H9 (cell line): Measurements from ENCODE around the gene PLA2G5. TPM values are rescaled to one million over a fixed set of nuclear protein-coding genes. Genes with fewer than 3 reads are reported as not detected.

Source experiments
- DNase-seq: peaks from one replicate; pipeline ENCODE4 v3.0.0-alpha.2; 2017
- H2AFZ ChIP-seq: one replicate; pipeline ENCODE4 v1.6.1; 2013; ENCODE audit warnings: mild to moderate bottlenecking, low read length, control low read depth, moderate library complexity
- H2AK5ac ChIP-seq: 2 replicates; pipeline ENCODE4 v1.6.1; 2013; ENCODE audit warnings: low read length, control low read depth, mixed read lengths; ENCODE audit not compliant: insufficient read length
- H2BK120ac ChIP-seq: one replicate; pipeline ENCODE4 v1.6.1; 2013; ENCODE audit warnings: low read depth, mild to moderate bottlenecking, low read length, control low read depth, inconsistent platforms; ENCODE audit not compliant: poor library complexity, severe bottlenecking
- H2BK12ac ChIP-seq: 2 replicates; pipeline ENCODE4 v1.6.1; 2013; ENCODE audit warnings: low read length, control low read depth, mixed read lengths, low read depth; ENCODE audit not compliant: insufficient read length
- H2BK15ac ChIP-seq: 2 replicates; pipeline ENCODE4 v1.6.1; 2013; ENCODE audit warnings: low read depth, low read length, control low read depth
- H2BK20ac ChIP-seq: one replicate; pipeline ENCODE4 v1.6.1; 2013; ENCODE audit warnings: low read depth, mild to moderate bottlenecking, low read length, control low read depth, inconsistent platforms; ENCODE audit not compliant: poor library complexity, severe bottlenecking
- H2BK5ac ChIP-seq: 2 replicates; pipeline ENCODE4 v1.6.1; 2013; ENCODE audit warnings: low read length, control low read depth, mixed read lengths; ENCODE audit not compliant: insufficient read length
- H3K14ac ChIP-seq: 2 replicates; pipeline ENCODE4 v1.6.1; 2013; ENCODE audit warnings: low read length, control low read depth; ENCODE audit not compliant: insufficient read depth
- H3K18ac ChIP-seq: 2 replicates; pipeline ENCODE4 v1.6.1; 2013; ENCODE audit warnings: low read depth, mild to moderate bottlenecking, mixed read lengths, low read length, control low read depth; ENCODE audit not compliant: insufficient read length
- H3K23ac ChIP-seq: 2 replicates; pipeline ENCODE4 v1.6.1; 2013; ENCODE audit warnings: low read length, control low read depth, mixed read lengths, low read depth; ENCODE audit not compliant: insufficient read length
- H3K23me2 ChIP-seq: 2 replicates; pipeline ENCODE4 v1.6.1; 2013; ENCODE audit warnings: low read depth, mild to moderate bottlenecking, mixed read lengths, low read length, control low read depth; ENCODE audit not compliant: insufficient read length, poor library complexity, severe bottlenecking
- H3K27ac ChIP-seq: 2 replicates; pipeline ENCODE4 v1.5.1; 2013; ENCODE audit warnings: low read length, control low read depth, mixed read lengths, low read depth; ENCODE audit not compliant: insufficient read length
- H3K27me3 ChIP-seq: 2 replicates; pipeline ENCODE4 v1.6.1; 2013; ENCODE audit warnings: low read length, control low read depth, inconsistent platforms; ENCODE audit not compliant: insufficient read depth
- H3K4ac ChIP-seq: 2 replicates; pipeline ENCODE4 v1.6.1; 2013; ENCODE audit warnings: low read depth, mild to moderate bottlenecking, control low read depth, inconsistent platforms, low read length, moderate library complexity
- H3K4me1 ChIP-seq: 2 replicates; pipeline ENCODE4 v1.6.1; 2013; ENCODE audit warnings: low read length, control low read depth, inconsistent platforms; ENCODE audit not compliant: insufficient read depth
- H3K4me2 ChIP-seq: 2 replicates; pipeline ENCODE4 v1.6.1; 2013; ENCODE audit warnings: low read length, control low read depth, mixed read lengths; ENCODE audit not compliant: insufficient read length, insufficient read depth
- H3K56ac ChIP-seq: 2 replicates; pipeline ENCODE4 v1.6.1; 2013; ENCODE audit warnings: low read depth, mild to moderate bottlenecking, mixed read lengths, low read length, control low read depth; ENCODE audit not compliant: insufficient read length
- H3K79me1 ChIP-seq: 2 replicates; pipeline ENCODE4 v1.6.1; 2013; ENCODE audit warnings: low read depth, mild to moderate bottlenecking, moderate library complexity, low read length, control low read depth, inconsistent platforms; ENCODE audit not compliant: insufficient read depth, poor library complexity, severe bottlenecking
- H3K79me2 ChIP-seq: 2 replicates; pipeline ENCODE4 v1.6.1; 2013; ENCODE audit warnings: low read length, control low read depth, inconsistent platforms; ENCODE audit not compliant: insufficient read depth
- H3K9ac ChIP-seq: 2 replicates; pipeline ENCODE4 v1.6.1; 2013; ENCODE audit warnings: low read length, control low read depth, mixed read lengths; ENCODE audit not compliant: insufficient read length; ENCODE audit errors: extremely low read depth
- H3K9me3 ChIP-seq: one replicate; pipeline ENCODE4 v1.6.1; 2013; ENCODE audit warnings: low read depth, low read length, inconsistent platforms; ENCODE audit not compliant: control insufficient read depth
- H3T11ph ChIP-seq: one replicate; pipeline ENCODE4 v1.6.1; 2013; ENCODE audit warnings: mild to moderate bottlenecking, low read length, control low read depth, inconsistent platforms
- H4K20me1 ChIP-seq: one replicate; pipeline ENCODE4 v1.6.1; 2013; ENCODE audit not compliant: control insufficient read depth, insufficient read length, insufficient read depth
- H4K5ac ChIP-seq: 2 replicates; pipeline ENCODE4 v1.6.1; 2013; ENCODE audit warnings: low read depth, mild to moderate bottlenecking, mixed read lengths, low read length, control low read depth; ENCODE audit not compliant: insufficient read length
- H4K8ac ChIP-seq: replicated peaks from 2 replicates; pipeline ENCODE4 v1.6.1; 2013; ENCODE audit warnings: low read length, control low read depth, mixed read lengths, low read depth; ENCODE audit not compliant: insufficient read length
- H4K91ac ChIP-seq: 2 replicates; pipeline ENCODE4 v1.6.1; 2013; ENCODE audit warnings: low read depth, mild to moderate bottlenecking, moderate library complexity, mixed read lengths, low read length, control low read depth; ENCODE audit not compliant: insufficient read length
- H3K27ac Mint-ChIP-seq, 3 experiments: 2 replicates in 2 of 3; 3 replicates in 1 of 3; pipeline ENCODE4 v1.8.0; 2020 to 2021; ENCODE audit warnings: mixed read lengths in 3 of 3, mild to moderate bottlenecking in 1 of 3, moderate library complexity in 1 of 3
- H3K27me3 Mint-ChIP-seq: 2 replicates; pipeline ENCODE4 v1.8.0; 2021; ENCODE audit warnings: low read depth, mild to moderate bottlenecking, moderate library complexity, mixed read lengths
- H3K36me3 Mint-ChIP-seq, 3 experiments: 2 replicates in 2 of 3; 3 replicates in 1 of 3; pipeline ENCODE4 v1.8.0; 2020 to 2021; ENCODE audit warnings: low read depth in 3 of 3, mixed read lengths in 3 of 3; ENCODE audit not compliant: insufficient read depth in 1 of 3
- H3K4me1 Mint-ChIP-seq, 2 experiments: 2 replicates each; pipeline ENCODE4 v1.8.0; 2020; ENCODE audit warnings: mixed read lengths in 2 of 2
- H3K4me3 Mint-ChIP-seq, 2 experiments: 2 replicates in 1 of 2; 3 replicates in 1 of 2; pipeline ENCODE4 v1.8.0; 2020 to 2021; ENCODE audit warnings: mild to moderate bottlenecking in 2 of 2, mixed read lengths in 2 of 2, moderate library complexity in 1 of 2
- H3K9me3 Mint-ChIP-seq, 2 experiments: 2 replicates in 1 of 2; 3 replicates in 1 of 2; pipeline ENCODE4 v1.8.0; 2020; ENCODE audit warnings: mild to moderate bottlenecking in 2 of 2, mixed read lengths in 2 of 2, moderate library complexity in 1 of 2
- WGBS: extraction: QIAGEN DNeasy Blood & Tissue Kit; methylation state at CpG from one replicate; pipeline ENCODE4 v1.1.7; 2013; ENCODE audit warnings: missing lambda C conversion rate, low lambda C conversion rate, mixed read lengths; ENCODE audit not compliant: insufficient read length; ENCODE audit errors: extremely low coverage; 5-methylcytosine and 5-hydroxymethylcytosine counted together
- total RNA-seq: library from RNA; stranded (reverse); gene quantifications from 2 replicates; pipeline ENCODE4 v1.2.1, GENCODE V29; 2021
- TF ChIP-seq, protein P1 (sequence below): fragments of 200-600 bp; sonication (generic); conservative IDR thresholded peaks from 3 replicates; pipeline ENCODE4 v1.8.0; 2021; ENCODE audit warnings: antibody characterized with exemption, mild to moderate bottlenecking

The PLA2G5 gene
- total RNA-seq, 1 experiment from 2014 or later: not detected

DNA sequence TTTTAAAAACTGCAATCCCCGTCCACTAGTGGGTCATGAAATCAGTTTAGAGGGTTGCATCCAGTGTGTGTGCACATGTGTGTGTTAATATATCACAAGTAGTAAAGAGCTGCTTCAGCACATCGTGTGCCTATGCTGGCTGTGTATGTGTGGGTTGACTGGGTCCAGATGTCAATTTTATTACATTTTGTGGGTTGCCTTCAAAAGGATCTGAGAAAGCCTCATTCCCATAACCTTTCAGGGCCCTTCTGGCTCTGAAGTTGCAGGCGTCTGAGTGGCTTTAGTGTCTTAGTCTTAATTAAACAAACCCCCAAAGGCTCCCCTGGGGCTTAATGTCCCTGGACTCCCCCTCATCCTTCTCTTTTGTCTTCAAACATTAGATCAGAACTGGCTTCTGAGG lies 29.5 kb downstream of the PLA2G5 start:
- H2AK5ac ChIP-seq: no peak overlapping the region
- H2AFZ ChIP-seq: no peak overlapping the region
- Mint-ChIP-seq H3K27ac (no peak overlapping the region), H3K4me1 (peaks cover 0 to 2% of the 10 kb centered on the region in 2 experiments; a peak in 1 of 4 replicates), H3K4me3 (no peak overlapping the region), H3K27me3 (peaks cover 10% of the 10 kb centered on the region), H3K36me3 (peaks cover 8 to 24% (median 23%) of the 10 kb centered on the region in 3 experiments), H3K9me3 (peaks cover 42 to 46% of the 10 kb centered on the region in 2 experiments)
- H3K79me2 ChIP-seq: no peaks in the 10 kb centered on the region
- no peak for DNase-seq
- no peak overlapping the region for H2BK12ac ChIP-seq
- WGBS: no CpG with 5 or more reads among the region's 3 CpGs
- no peaks in the 10 kb centered on the region for H3K4me1 ChIP-seq
- no peaks in the 10 kb centered on the region for H3K27me3 ChIP-seq
- no peak overlapping the region for H4K91ac ChIP-seq
- no peaks in the 10 kb centered on the region for H3K23me2 ChIP-seq
- TF ChIP-seq, protein P1, sequence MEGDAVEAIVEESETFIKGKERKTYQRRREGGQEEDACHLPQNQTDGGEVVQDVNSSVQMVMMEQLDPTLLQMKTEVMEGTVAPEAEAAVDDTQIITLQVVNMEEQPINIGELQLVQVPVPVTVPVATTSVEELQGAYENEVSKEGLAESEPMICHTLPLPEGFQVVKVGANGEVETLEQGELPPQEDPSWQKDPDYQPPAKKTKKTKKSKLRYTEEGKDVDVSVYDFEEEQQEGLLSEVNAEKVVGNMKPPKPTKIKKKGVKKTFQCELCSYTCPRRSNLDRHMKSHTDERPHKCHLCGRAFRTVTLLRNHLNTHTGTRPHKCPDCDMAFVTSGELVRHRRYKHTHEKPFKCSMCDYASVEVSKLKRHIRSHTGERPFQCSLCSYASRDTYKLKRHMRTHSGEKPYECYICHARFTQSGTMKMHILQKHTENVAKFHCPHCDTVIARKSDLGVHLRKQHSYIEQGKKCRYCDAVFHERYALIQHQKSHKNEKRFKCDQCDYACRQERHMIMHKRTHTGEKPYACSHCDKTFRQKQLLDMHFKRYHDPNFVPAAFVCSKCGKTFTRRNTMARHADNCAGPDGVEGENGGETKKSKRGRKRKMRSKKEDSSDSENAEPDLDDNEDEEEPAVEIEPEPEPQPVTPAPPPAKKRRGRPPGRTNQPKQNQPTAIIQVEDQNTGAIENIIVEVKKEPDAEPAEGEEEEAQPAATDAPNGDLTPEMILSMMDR: no peak
- no peak overlapping the region for H3K56ac ChIP-seq
- H3K18ac ChIP-seq: no peak overlapping the region
- peaks cover 37% of the 10 kb centered on the region for H3K9me3 ChIP-seq
- no peak overlapping the region for H3K27ac ChIP-seq
- H2BK120ac ChIP-seq: no peak overlapping the region
- no peak overlapping the region for H3K9ac ChIP-seq
- no peak overlapping the region for H2BK15ac ChIP-seq
- H3T11ph ChIP-seq: no peak overlapping the region
- no peak overlapping the region for H4K5ac ChIP-seq
- no peak overlapping the region for H2BK5ac ChIP-seq
- no peak overlapping the region for H3K4me2 ChIP-seq
- H4K8ac ChIP-seq: no peak overlapping the region
- no peak overlapping the region for H3K4ac ChIP-seq
- no peak overlapping the region for H2BK20ac ChIP-seq
- no peaks in the 10 kb centered on the region for H4K20me1 ChIP-seq
- H3K23ac ChIP-seq: no peak overlapping the region
- no peak overlapping the region for H3K14ac ChIP-seq
- H3K79me1 ChIP-seq: no peaks in the 10 kb centered on the region
